Activated B cell treated with CpG ODN at 0.5 μM for 24 hours (primary cell): ENCODE measurements around the gene HPN. TPM values are rescaled to one million over a fixed set of nuclear protein-coding genes. Genes with fewer than 3 reads are reported as not detected.

Experiments
- ATAC-seq: fragments of 200-7000 bp; cut with Tn5 transposase; one replicate; pipeline ENCODE4 v1.10.0; 2021; ENCODE audit warnings: low read depth, mild to moderate bottlenecking, moderate library complexity
- CTCF ChIA-PET: fragments of 350-600 bp; sonication (Branson Sonifier 250); formaldehyde crosslinking; loops from one replicate; lab custom pipeline; 2021; ENCODE audit warnings: antibody characterized with exemption; lab: Charles Lee
- POLR2A ChIA-PET: fragments of 350-600 bp; sonication (Branson Sonifier 250); formaldehyde crosslinking; loops from one replicate; lab custom pipeline; 2021; ENCODE audit warnings: antibody characterized with exemption; lab: Charles Lee
- DNase-seq: peaks from one replicate; pipeline ENCODE4 v3.0.0; 2022
- H3K27ac Mint-ChIP-seq: one replicate; pipeline ENCODE4 v1.8.0; 2020; ENCODE audit warnings: mixed read lengths
- H3K27me3 Mint-ChIP-seq: one replicate; pipeline ENCODE4 v1.8.0; 2021; ENCODE audit warnings: mixed read lengths
- H3K36me3 Mint-ChIP-seq: one replicate; pipeline ENCODE4 v1.8.0; 2021; ENCODE audit warnings: low read depth, mixed read lengths
- H3K4me1 Mint-ChIP-seq: one replicate; pipeline ENCODE4 v1.8.0; 2021; ENCODE audit warnings: mixed read lengths
- H3K4me3 Mint-ChIP-seq: one replicate; pipeline ENCODE4 v1.8.0; 2020; ENCODE audit warnings: mild to moderate bottlenecking, mixed read lengths
- H3K9me3 Mint-ChIP-seq: one replicate; pipeline ENCODE4 v1.8.0; 2020; ENCODE audit warnings: mixed read lengths
- intact Hi-C: fragments of 100-400 bp; cut with micrococcal nuclease; formaldehyde crosslinking; loops from one replicate; pipeline ENCODE4 v1.15.1; 2024
- total RNA-seq: library from RNA; stranded (reverse); gene quantifications from 2 replicates; pipeline ENCODE4 v1.2.3, GENCODE V29; 2022
- TF ChIP-seq, protein P1 (sequence below): fragments of 200-600 bp; IDR thresholded peaks from one replicate; pipeline ENCODE4 v1.8.0; 2022; ENCODE audit warnings: antibody characterized with exemption, mild to moderate bottlenecking

Gene HPN
- total RNA-seq, 1 donor from 2014 or later, result not detected

DNA sequence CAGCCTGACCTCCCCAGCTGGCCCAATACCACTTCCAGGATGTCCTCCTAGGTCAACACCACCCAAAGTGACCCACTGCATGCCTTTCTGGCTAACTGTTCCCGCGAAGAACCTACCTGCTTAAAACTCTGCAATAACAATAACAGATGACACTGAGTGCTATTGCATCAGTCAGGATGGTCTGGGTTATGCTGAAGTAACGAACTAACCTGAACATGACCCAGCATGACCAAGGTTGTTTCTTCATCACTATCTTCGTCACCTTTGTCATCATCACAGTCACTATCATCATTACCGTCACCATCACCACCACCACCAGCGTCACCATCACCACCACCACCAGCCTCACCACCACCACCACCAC is 63.5 kb downstream of the HPN start:
- POLR2A ChIA-PET, result no interaction called here
- DNase-seq (no peak), ATAC-seq (no peak)
- H3K27me3 Mint-ChIP-seq, result peaks cover 10% of the 10 kb centered on the region
- no peak overlapping the region for H3K4me3 Mint-ChIP-seq
- no peak overlapping the region for H3K27ac Mint-ChIP-seq
- H3K4me1 Mint-ChIP-seq, result no peaks in the 10 kb centered on the region
- TF ChIP-seq, protein P1, sequence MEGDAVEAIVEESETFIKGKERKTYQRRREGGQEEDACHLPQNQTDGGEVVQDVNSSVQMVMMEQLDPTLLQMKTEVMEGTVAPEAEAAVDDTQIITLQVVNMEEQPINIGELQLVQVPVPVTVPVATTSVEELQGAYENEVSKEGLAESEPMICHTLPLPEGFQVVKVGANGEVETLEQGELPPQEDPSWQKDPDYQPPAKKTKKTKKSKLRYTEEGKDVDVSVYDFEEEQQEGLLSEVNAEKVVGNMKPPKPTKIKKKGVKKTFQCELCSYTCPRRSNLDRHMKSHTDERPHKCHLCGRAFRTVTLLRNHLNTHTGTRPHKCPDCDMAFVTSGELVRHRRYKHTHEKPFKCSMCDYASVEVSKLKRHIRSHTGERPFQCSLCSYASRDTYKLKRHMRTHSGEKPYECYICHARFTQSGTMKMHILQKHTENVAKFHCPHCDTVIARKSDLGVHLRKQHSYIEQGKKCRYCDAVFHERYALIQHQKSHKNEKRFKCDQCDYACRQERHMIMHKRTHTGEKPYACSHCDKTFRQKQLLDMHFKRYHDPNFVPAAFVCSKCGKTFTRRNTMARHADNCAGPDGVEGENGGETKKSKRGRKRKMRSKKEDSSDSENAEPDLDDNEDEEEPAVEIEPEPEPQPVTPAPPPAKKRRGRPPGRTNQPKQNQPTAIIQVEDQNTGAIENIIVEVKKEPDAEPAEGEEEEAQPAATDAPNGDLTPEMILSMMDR, result no peak
- no peaks in the 10 kb centered on the region for H3K9me3 Mint-ChIP-seq
- H3K36me3 Mint-ChIP-seq, result no peaks in the 10 kb centered on the region
- intact Hi-C loops, result no loop called here
- CTCF ChIA-PET, result no interaction called here

DNA sequence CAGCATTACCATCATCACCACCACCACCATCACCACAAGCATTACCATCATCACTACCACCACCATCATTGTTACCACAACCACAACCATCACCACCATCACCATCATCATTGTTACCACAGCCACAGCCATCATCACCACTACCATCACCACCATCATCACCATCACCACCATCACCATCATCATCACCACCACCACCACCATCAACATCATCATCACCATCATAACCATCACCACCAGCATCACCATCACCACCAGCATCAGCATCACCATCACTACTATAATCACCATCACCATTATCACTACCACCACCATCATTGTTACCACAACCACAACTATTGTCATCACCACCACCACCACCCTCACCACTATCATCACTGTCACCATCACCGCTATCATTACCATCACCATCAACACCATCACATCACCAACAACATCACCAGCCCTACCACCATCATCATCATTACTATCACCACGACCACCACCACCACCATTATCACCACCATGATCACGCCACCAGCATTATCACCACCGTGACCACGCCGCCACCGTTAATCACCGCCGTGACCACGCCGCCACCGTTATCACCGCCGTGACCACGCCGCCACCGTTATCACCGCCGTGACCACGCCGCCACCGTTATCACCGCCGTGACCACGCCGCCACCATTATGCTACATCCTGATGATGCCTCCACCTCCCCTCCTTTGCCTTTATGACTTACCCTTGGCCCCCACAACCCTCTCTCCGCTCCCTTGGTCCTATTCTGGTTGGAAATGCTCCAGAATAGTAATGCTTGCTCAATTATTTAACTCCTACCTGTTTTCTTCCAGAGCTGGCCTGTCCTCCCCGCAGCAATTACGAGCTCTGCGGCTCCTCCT is 64.1 kb downstream of the HPN start:
- H3K9me3 Mint-ChIP-seq, result no peaks in the 10 kb centered on the region
- H3K36me3 Mint-ChIP-seq, result no peaks in the 10 kb centered on the region
- CTCF ChIA-PET, result no interaction called here
- no peak for ATAC-seq
- TF ChIP-seq, protein P1, result no peak
- H3K27me3 Mint-ChIP-seq, result peaks cover 10% of the 10 kb centered on the region
- H3K4me1 Mint-ChIP-seq, result no peaks in the 10 kb centered on the region
- POLR2A ChIA-PET, result no interaction called here
- H3K27ac Mint-ChIP-seq, result no peak overlapping the region
- intact Hi-C loops, result no loop called here
- DNase-seq, result no peak
- H3K4me3 Mint-ChIP-seq, result no peak overlapping the region

DNA sequence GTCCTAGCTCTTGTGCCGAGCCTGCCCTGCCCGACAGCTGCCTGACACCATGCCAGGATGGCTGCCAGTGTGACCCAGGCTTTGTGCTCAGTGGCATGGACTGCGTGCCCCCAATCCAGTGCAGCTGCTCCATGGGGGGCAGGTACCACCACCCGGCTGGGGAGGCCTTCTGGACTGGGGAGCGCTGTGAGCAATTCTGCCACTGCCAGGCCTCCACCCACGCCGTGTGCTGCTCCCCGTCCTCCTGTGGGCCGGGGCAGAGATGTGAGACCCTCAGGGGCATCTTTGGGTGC is 64.7 kb downstream of the HPN start:
- no peak for ATAC-seq
- TF ChIP-seq, protein P1, result no peak
- no peak for DNase-seq
- no peaks in the 10 kb centered on the region for H3K36me3 Mint-ChIP-seq
- ChIA-PET CTCF (interaction anchor here (1.0 kb wide), 1 partner anchor 36 kb away, joined by 3 read pairs; no protein-coding TSS in a partner anchor), POLR2A (no interaction called here)
- no peaks in the 10 kb centered on the region for H3K9me3 Mint-ChIP-seq
- no peak overlapping the region for H3K27ac Mint-ChIP-seq
- peaks cover 10% of the 10 kb centered on the region for H3K27me3 Mint-ChIP-seq
- intact Hi-C loops, result no loop called here
- H3K4me1 Mint-ChIP-seq, result no peaks in the 10 kb centered on the region
- no peak overlapping the region for H3K4me3 Mint-ChIP-seq

DNA sequence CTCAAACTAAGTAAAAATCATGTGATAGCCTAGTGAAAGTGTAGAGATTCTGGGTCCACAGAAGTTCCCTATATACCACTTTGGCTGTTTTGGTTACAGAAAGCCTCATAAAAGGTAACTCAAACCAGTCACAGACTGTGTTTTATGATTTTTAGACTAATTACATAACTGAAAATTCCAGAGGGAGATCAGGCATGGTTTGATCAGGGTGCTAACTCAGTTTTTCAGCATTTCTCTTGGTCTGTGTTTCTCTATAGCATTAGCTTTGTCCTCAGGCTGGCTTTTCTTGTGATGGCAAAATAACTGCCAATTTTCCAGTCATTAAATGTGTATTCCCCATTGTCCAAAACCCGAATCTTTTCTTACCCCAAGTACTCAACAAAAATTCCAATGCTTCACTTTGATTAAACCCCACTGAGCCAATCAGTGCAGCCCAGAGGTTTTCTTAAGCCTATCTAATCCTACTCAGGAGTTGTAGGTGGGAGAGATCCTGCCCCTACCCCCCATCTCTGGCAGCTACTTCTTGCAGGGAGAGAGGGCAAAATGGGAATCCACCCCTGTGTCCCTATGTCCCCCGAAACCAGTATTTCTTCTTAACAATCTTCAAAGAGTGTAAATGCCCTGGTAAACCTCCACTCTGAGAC is 65.5 kb downstream of the HPN start:
- no peaks in the 10 kb centered on the region for H3K9me3 Mint-ChIP-seq
- ATAC-seq, result no peak
- intact Hi-C loops, result no loop called here
- POLR2A ChIA-PET, result no interaction called here
- H3K27me3 Mint-ChIP-seq, result peaks cover 10% of the 10 kb centered on the region
- H3K4me1 Mint-ChIP-seq, result no peaks in the 10 kb centered on the region
- DNase-seq, result no peak
- TF ChIP-seq, protein P1, result no peak
- H3K27ac Mint-ChIP-seq, result no peak overlapping the region
- CTCF ChIA-PET, result interaction anchor here (1.0 kb wide), 1 partner anchor 37 kb away, joined by 3 read pairs; no protein-coding TSS in a partner anchor
- no peaks in the 10 kb centered on the region for H3K36me3 Mint-ChIP-seq
- no peak overlapping the region for H3K4me3 Mint-ChIP-seq

DNA sequence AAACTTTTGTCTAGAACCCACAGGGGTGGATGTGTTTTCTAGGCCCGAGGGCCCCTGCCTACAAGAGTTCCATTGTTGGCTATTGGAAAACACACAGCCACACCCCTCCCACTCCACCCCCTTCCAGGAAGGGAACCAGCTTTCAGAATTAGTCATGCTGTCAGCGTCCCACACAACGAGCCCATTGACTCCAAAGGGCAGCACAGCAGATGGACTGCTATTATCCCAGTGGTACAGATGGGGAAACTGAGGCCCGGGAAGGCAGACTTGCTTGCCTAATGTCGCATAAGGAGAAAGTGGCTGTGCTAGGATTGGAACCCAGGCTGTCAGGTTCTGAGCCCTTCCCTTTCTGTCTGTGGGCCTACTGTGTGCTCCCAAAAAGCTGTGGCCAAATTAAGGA is 66.0 kb downstream of the HPN start:
- ATAC-seq, result no peak
- H3K4me3 Mint-ChIP-seq, result no peak overlapping the region
- ChIA-PET CTCF (no interaction called here), POLR2A (no interaction called here)
- H3K9me3 Mint-ChIP-seq, result no peaks in the 10 kb centered on the region
- H3K4me1 Mint-ChIP-seq, result no peaks in the 10 kb centered on the region
- TF ChIP-seq, protein P1, result no peak
- no peaks in the 10 kb centered on the region for H3K36me3 Mint-ChIP-seq
- H3K27ac Mint-ChIP-seq, result no peak overlapping the region
- intact Hi-C loops, result no loop called here
- DNase-seq, result no peak
- H3K27me3 Mint-ChIP-seq, result peaks cover 10% of the 10 kb centered on the region
